ENCODE results near the gene NENF. TPM values are rescaled to one million over a fixed set of nuclear protein-coding genes. Genes with fewer than 3 reads are reported as not detected.

NENF gene
- total RNA-seq, 2 donors from 2014 or later = 85.4 to 89.7 TPM

DNA sequence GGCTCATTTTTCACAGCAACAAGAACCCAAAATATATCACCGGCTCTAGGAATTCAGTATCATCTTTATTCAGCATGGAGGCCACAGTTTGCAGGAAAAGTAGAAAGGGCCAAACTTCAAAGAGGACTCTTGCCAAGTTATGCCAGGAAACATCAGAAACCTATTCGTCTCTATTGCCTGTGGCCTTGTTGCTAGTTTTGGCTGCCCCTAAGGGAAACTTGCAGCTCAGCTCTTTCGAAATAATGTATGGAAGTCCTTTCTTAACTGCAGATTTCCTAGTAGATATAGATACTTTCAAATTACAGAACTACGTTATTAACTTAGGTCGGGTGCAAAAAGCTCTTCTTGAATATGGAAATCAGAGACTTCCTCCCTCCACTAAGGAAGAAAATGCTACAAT is 4.2 kb upstream of the NENF start:
- TF ChIP-seq, protein P1, sequence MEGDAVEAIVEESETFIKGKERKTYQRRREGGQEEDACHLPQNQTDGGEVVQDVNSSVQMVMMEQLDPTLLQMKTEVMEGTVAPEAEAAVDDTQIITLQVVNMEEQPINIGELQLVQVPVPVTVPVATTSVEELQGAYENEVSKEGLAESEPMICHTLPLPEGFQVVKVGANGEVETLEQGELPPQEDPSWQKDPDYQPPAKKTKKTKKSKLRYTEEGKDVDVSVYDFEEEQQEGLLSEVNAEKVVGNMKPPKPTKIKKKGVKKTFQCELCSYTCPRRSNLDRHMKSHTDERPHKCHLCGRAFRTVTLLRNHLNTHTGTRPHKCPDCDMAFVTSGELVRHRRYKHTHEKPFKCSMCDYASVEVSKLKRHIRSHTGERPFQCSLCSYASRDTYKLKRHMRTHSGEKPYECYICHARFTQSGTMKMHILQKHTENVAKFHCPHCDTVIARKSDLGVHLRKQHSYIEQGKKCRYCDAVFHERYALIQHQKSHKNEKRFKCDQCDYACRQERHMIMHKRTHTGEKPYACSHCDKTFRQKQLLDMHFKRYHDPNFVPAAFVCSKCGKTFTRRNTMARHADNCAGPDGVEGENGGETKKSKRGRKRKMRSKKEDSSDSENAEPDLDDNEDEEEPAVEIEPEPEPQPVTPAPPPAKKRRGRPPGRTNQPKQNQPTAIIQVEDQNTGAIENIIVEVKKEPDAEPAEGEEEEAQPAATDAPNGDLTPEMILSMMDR (IDR thresholded peaks at IDR 0.05) = no peak
- no peak for TF ChIP-seq POLR2A (IDR thresholded peaks at IDR 0.05)
- Histone ChIP-seq H3K9me3 (no peaks in the 10 kb centered on the region), H3K4me1 (peaks cover 7% of the 10 kb centered on the region), H3K36me3 (replicated peaks in 1 of 2; ENCODE audit: insufficient read depth in 1 of 2, low read depth in 2 of 2) (no peaks in the 10 kb centered on the region), H3K27ac (no peak overlapping the region), H3K4me3 (no peak overlapping the region), H3K27me3 (no peaks in the 10 kb centered on the region)
- ATAC-seq (no peak), DNase-seq (no peak)
- 51 to 57% methylated on average over 5 of the region's 5 CpGs for WGBS, 2 donors
- intact Hi-C loops (cut with DNase I) = no loop called here

- Histone ChIP-seq H3K36me3 (replicated peaks in 1 of 2; ENCODE audit: insufficient read depth in 1 of 2, low read depth in 2 of 2) (no peaks in the 10 kb centered on the region), H3K27me3 (no peaks in the 10 kb centered on the region), H3K4me3 (no peak overlapping the region), H3K9me3 (no peaks in the 10 kb centered on the region), H3K27ac (no peak overlapping the region), H3K4me1 (peaks cover 19% of the 10 kb centered on the region)
- 86 to 88% methylated on average over 2 of the region's 2 CpGs for WGBS, 2 donors
- TF ChIP-seq, protein P1 (IDR thresholded peaks at IDR 0.05) = no peak
- TF ChIP-seq POLR2A (IDR thresholded peaks at IDR 0.05) = no peak
- DNase-seq = no peak
- intact Hi-C loops (cut with DNase I) = no loop called here
- no peak for ATAC-seq
Measured at GRCh38 chr1:212430416-212430815, 2.3 kb upstream of the NENF start.

DNA sequence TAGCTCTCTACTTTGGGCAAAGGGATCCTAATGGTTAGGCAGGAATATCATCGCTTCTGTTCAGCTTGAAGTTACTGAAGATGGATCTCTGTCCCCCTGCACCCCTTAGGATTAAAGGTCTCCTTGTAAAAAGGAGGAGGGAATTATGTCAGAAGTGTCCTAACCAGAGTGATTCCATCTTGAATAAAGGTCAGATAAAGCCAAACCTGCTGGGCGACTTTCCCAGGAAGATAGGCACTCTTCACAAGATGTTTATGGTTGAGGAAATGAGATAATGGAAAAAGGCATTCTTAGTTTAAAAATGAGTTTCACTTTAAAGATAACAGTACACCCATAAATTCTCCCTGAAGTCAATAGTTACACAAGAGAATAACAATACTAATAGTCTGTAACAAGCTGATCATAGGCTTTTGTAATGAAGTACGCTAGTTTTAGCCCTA is 1.7 kb upstream of the NENF start:
- Histone ChIP-seq H3K27me3 (no peaks in the 10 kb centered on the region), H3K9me3 (no peaks in the 10 kb centered on the region), H3K4me1 (peaks cover 19% of the 10 kb centered on the region), H3K4me3 (no peak overlapping the region), H3K36me3 (replicated peaks in 1 of 2; ENCODE audit: insufficient read depth in 1 of 2, low read depth in 2 of 2) (no peaks in the 10 kb centered on the region), H3K27ac (no peak overlapping the region)
- DNase-seq (no peak), ATAC-seq (no peak)
- 75 to 79% methylated on average over 3 of the region's 3 CpGs for WGBS, 2 donors
- no peak for TF ChIP-seq POLR2A (IDR thresholded peaks at IDR 0.05)
- TF ChIP-seq, protein P1 (IDR thresholded peaks at IDR 0.05) = no peak
- intact Hi-C loops (cut with DNase I) = no loop called here

DNA sequence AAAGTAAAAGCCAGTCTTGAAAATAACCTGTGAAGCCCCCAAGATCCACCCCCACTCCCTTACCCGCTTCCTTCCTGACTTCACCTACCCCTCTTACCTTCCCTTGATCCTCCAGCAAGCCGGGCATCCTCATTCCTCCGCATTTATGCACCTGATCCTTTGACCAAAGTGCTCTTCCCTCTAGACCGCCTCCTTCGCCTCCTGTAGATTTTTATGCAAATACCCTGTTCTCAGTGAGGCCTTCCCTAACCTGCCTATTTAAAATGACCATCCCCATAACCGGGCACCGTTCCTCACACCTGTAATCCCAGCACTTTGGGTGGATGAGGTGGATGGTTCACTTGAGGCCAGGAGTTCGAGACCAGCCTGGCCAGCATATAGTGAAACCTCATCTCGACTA is 1.1 kb upstream of the NENF start:
- H3K36me3 ChIP-seq (replicated peaks in 1 of 2; ENCODE audit: insufficient read depth in 1 of 2, low read depth in 2 of 2) = no peaks in the 10 kb centered on the region
- no peak for TF ChIP-seq POLR2A (IDR thresholded peaks at IDR 0.05)
- TF ChIP-seq, protein P1 (IDR thresholded peaks at IDR 0.05) = no peak
- intact Hi-C loops (cut with DNase I) = no loop called here
- H3K9me3 ChIP-seq = no peaks in the 10 kb centered on the region
- H3K27me3 ChIP-seq = no peaks in the 10 kb centered on the region
- H3K27ac ChIP-seq = no peak overlapping the region
- H3K4me1 ChIP-seq = peaks cover 19% of the 10 kb centered on the region
- 85 to 96% methylated on average over 9 of the region's 9 CpGs for WGBS, 2 donors
- DNase-seq = no peak
- H3K4me3 ChIP-seq = no peak overlapping the region
- ATAC-seq = no peak

GRCh38 chr1:212432272-212432660 is 454 bp upstream of the NENF start:
- Histone ChIP-seq H3K9me3 (no peaks in the 10 kb centered on the region), H3K36me3 (replicated peaks in 1 of 2; ENCODE audit: insufficient read depth in 1 of 2, low read depth in 2 of 2) (no peaks in the 10 kb centered on the region), H3K27ac (peak overlapping the region in 3 of 4 donors; percentile 67 to 83 (median 73)), H3K4me3 (no peak overlapping the region), H3K4me1 (peaks cover 19% of the 10 kb centered on the region), H3K27me3 (no peaks in the 10 kb centered on the region)
- ATAC-seq (peak; percentile 17), DNase-seq (no peak)
- TF ChIP-seq, protein P1 (IDR thresholded peaks at IDR 0.05) = no peak
- TF ChIP-seq POLR2A (IDR thresholded peaks at IDR 0.05) = no peak
- intact Hi-C loops (cut with DNase I) = no loop called here
- WGBS, 2 donors = 12 to 18% methylated on average over 5 of the region's 5 CpGs
